GM12892 (cell line): Measurements from ENCODE around the gene GJB1.

Experiments
- POLR2A ChIP-seq: IDR thresholded peaks from 2 replicates; pipeline ENCODE4 v1.6.1; 2011; ENCODE audit warnings: low read depth, low read length, control low read depth
- POLR2AphosphoS5 ChIP-seq: IDR thresholded peaks from 2 replicates; pipeline ENCODE4 v1.6.1; 2011; ENCODE audit warnings: low read depth, low read length, control low read depth

DNA sequence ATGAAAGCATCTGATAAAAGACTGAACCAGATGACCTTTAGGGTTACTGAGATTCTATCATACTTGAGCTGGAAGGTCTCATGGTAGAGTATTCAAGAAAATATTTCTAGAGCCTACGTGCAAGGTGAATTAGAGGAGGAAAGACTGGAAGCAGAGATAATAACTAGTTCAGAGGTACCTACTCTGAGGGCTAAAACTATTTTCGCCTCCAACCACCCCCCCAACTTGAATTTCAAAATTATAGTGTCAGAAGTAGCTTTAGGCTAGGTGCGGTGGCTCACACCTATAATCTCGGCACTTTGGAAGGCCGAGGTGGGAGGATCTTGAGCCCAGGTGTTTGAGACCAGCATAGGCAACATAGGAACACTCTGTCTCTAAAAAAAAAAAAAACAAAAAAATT is 47.5 kb upstream of the GJB1 start:
- no peak for TF ChIP-seq POLR2A
- no peak for TF ChIP-seq POLR2AphosphoS5
